Left renal pelvis (tissue), 4 donors: ENCODE results near the gene VWA2. TPM values are rescaled to one million over a fixed set of nuclear protein-coding genes. Genes with fewer than 3 reads are reported as not detected.

Experiments used
- DNase-seq, 4 donors: peaks; one replicate each; pipeline ENCODE4 v3.0.0-alpha.2; 2013; ENCODE audit warnings: low read depth in 4 of 4, low spot score in 3 of 4
- polyA plus RNA-seq, 4 donors: library from polyadenylated mRNA; unstranded; fragments of 120-200 nt; gene quantifications; one replicate each; pipeline ENCODE4 v1.2.1, GENCODE V29; 2013; ENCODE audit not compliant: insufficient read length in 4 of 4

VWA2 gene
- polyA plus RNA-seq, 4 donors, result 0.25 to 2.8 (median 2.0) TPM

DNA sequence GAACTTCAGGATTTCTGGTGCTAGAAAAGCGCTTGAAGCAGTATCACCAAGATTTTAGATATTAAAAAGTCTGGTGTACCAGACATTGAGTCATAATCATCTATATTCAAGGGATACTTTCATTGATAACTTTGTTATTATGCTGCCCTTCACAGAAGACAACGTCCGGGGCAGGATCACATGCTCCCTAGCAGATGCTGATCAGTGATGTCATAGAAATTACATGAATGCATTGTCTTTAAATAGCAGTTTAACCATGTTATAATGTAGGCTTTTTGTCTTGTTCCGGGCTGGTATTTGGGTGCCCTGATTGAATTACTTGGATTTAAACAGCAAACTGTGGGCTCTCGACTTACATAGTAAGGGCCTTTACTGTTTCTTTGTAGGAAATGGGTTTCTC is 54.0 kb downstream of the VWA2 start:
- DNase-seq, result no peak

DNA sequence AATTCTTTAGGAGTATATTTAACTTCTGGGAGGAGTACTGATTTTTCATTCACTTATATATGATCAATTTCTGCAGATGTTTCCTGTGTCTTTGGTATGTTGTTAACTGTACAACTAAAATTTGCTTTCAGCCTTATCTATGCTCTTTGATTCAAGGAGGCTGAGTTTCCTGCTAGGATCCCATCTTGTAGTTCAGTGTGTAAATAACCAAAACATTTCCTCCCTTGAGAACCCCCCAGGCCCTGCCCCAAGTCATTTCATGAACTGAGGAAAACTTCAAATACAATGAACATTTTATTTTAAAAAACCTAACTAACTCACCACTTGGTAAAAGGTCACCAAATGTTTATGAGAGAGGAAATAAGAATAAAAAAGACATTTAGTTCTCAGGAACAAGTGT is 55.5 kb downstream of the VWA2 start:
- DNase-seq, result no peak

DNA sequence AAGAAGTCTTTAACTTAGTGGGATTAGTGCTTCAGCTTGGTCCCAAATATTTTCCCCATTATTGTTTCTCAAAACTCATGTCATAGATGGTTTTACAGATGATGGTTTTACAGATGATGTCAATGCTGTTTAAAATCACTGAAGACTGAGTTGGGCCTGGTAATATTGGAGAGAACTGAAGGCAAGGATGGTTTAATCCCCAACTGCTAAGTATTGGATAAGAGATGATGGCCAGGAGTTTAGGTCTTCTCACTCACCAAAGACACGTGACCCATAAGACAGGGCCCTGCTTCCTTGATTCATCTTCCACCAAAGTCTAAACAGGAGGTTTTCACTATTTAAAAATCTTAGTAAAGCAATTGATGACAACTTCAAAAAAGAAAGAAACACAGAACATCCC is 56.3 kb downstream of the VWA2 start:
- DNase-seq, result no peak

DNA sequence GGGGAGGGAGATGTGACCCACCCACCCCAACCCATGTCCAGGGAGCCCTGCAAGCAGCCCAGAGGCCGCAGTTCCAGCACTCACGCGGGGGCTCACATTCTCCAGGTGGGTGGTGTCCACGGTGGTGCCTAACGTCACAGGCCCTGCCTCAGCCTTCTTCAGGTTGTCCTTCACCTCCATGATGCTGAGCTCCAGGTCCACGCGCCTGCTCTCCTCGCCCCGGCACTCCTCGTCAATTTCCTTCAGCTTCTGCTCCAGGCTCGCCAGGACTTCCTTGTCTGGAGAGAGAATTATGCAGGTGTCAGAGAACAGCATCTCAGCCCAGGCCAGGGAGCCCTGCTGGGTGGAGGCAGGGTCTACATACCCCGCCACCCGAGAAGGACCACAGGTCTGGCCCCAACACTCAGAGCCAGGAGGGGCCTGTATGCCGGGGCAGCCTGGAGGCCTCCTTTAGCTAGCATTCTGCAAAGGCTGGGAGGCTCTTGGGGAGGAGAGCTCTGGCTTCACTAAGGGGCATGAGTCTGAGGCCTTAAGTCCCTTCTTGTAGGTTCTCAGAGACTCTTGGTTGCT is 58.2 kb downstream of the VWA2 start:
- DNase-seq, result no peak

GRCh38 chr10:114300036-114300645 is 61.1 kb downstream of the VWA2 start:
- no peak for DNase-seq

- DNase-seq, result no peak
Measured at GRCh38 chr10:114301177-114301576, 62.1 kb downstream of the VWA2 start.

DNA sequence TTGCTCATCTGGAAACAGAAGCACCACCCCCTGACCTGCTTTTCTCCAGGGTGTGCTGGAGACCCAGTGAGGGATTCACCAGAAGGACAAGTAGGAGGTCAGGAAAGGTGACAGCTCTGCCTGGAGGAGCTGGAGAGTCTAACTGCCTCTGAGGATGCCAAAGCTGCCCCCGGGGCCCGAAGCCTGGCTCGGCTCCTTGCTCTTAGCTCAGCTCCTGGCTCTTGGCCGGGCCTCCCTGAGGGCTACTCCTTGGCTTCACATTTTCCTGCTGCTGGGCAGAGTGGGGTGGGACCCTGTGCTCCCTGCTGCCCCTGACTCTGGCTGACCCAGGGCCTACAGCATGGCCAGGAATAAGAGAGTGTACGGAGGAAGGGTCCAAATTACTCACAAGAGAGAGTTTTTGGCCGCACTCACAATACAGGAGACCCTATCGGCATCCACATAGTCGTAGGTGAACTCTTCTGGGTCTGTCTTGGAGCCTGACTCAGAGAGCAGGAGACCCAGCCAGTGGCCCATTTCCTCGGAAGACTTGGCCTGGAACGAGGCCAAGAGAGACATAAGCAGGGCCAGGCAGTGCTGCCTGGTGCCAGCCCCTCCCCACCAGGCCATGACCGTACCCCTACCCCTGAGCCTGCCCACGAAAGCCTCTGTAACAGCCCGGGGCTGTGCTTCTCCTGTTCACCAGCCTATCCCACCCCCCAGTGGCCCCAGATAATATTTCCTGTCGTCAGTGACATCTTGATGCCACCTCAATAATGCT is 63.1 kb downstream of the VWA2 start:
- no peak for DNase-seq

- DNase-seq, result no peak
Measured at GRCh38 chr10:114303556-114303955, 64.5 kb downstream of the VWA2 start.

DNA sequence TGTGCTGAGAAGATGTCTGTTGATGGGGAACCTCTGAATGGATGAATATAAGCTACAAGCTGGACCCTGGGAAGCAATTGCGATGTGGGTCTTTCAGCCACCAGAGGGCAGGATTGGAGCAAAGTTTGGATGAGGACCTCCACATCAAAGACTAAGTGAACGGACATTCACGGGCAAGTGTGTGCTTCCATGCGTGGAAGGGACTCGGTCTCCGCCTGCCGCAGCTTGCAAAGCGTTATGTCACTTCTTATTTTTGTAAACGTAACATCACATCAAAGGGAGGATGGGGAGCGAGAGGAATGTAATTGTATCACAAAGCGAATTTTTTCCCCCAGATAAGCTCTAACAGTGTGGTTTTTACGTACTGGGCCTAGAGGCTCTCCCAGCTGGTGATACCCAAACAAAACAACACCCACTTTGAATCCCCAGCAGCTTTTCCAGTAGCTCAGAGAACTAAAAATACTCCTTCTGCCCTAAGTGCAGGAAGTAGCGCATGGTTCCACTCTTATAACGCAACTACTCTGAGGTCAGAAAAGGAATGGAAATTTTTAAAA is 65.0 kb downstream of the VWA2 start:
- peak; percentile 78 to 83 (median 82) for DNase-seq

GRCh38 chr10:114304571-114305421 is 65.7 kb downstream of the VWA2 start:
- peak; percentile 29 to 50 (median 45) for DNase-seq

DNA sequence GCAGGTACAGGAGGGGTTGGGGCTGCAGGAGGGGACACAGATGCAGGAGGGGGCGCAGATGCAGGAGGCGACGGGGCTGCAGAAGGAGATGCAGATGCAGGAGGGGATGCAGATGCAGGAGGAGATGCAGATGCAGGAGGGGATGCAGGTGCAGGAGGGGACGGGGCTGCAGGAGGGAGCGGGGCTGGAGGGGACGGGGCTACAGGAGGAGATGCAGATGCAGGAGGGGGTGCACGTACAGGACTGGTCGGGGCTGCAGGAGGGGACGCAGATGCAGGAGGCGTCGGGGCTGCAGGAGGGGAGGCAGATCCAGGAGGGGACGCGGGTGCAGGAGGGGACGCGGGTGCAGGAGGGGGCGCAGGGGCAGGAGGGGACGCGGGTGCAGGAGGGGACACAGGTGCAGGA is 66.5 kb downstream of the VWA2 start:
- DNase-seq, result no peak

DNA sequence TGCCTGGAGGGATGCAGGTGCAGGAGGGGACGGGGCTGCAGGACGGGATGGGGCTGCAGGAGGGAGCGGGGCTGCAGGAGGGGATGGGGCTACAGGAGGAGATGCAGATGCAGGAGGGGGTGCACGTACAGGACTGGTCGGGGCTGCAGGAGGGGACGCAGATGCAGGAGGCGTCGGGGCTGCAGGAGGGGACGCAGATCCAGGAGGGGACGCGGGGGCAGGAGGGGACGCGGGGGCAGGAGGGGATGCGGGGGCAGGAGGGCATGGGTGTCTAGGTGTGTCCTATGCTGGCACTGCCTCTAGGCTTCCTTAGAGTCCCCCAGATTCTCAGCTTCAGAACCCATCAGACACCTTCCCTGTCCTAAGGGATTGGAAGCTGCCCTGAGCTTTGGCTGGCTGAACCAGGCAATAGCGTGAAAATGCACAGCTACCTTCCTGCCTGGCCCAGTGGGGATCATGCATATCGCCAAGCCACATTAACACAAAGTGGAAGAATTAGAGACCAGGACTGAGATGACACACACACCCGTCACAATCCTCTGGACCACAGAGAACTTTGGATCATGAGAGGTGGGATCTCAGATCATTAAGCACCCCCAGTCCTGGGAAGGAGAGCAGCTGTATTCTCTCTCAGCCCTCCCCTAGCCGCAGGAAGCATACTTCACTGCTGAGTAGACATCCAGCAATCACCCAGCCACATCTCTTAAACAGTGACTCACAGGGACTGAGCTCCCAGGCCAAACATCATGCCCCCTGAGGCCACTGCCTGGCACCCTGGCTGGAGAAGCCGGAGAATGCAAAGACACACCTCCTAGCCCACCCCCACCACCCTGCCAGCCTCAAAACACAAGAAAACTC is 67.3 kb downstream of the VWA2 start:
- DNase-seq, result no peak

DNA sequence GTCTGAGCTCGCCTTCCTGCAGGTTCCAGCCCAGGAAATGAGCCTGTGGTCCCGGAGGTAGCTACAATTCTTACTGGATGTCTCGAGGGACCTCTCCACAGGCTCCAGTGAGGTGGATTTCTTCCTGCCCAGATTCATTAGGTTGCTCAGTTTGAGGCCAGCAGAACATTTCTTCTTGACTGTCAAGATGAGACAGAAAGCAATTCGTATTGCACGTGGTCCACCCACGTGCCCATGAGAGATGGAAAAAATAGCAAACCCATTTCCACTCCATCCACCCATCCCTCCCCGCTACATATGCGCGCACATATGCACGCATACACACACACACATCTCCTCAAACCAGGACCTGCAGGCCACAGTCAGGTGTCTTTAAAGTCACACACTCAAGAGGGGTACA is 68.7 kb downstream of the VWA2 start:
- DNase-seq, result no peak

DNA sequence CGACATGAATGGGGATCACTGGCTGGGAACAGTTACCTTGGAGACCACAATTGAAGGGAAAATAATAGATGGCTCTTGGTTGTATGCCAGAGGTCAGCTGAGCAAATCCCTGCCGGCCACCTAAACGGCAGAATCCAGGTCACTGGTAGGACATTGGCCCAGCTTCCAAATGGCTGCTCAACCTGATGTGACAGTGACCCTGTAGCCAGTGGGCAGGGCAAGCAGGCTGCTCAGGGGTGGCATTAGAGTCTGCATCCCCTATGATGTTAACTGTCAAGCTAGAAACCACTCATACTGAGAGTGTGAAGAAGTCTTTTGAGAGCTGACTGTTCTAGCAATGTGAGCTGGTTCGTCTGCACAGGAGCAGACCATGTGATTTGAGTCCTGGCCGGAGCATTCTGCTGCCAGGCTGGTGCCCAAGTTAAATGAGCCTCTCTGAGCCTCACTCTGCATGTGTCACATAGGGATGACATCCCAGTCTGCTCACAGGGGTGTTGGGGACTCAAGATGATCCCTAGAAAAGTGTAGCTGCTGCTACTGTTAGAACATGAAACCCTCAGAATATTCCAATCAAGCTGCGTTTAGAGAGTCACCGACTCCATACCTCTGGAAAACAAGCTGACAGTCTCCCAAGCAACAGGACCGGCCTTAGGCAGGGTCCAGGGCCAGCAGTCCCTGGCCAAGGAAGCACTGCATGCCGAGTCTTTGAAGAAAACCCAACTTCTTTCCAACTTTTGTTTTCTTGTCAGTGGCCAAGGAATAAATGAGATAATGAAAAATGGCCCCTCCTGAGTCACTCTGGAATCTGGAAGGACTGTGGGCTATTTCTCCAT is 69.7 kb downstream of the VWA2 start:
- no peak for DNase-seq

DNA sequence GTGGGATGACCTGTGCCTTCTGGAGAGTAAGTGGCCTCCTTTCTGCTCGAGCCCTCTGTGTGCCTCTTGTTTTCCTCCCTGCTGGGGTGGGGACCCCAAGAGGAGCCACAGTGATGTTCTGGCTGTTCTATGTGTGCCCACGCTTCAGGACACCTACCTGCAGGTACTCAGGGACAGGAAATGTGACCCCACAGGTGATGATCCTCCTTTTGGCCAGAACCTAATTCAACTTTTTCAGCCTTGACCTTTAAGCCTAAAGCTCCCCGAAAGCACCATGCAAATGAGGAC is 70.3 kb downstream of the VWA2 start:
- DNase-seq, result no peak

- no peak for DNase-seq
Measured at GRCh38 chr10:114310346-114310745, 71.3 kb downstream of the VWA2 start.

DNA sequence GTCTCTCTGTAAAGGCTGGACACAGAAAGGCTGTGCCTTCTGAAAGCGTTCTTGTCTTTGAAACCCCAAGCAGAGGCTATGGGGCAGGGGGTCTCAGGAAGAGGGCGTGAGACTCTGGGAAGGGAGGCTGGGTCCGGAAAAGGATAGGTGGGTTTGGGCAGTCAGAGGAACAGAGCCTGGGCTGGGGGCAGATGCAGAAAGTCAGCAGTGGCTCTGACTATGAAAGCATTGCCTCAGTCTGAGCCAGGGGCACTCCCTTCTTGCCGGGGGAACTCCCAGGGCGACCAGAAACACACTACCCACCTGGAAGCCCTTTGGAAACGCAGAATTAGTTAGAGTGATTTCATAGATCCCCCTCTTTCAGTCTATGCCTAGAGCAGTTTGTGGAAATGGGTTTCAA is 72.0 kb downstream of the VWA2 start:
- DNase-seq, result no peak

DNA sequence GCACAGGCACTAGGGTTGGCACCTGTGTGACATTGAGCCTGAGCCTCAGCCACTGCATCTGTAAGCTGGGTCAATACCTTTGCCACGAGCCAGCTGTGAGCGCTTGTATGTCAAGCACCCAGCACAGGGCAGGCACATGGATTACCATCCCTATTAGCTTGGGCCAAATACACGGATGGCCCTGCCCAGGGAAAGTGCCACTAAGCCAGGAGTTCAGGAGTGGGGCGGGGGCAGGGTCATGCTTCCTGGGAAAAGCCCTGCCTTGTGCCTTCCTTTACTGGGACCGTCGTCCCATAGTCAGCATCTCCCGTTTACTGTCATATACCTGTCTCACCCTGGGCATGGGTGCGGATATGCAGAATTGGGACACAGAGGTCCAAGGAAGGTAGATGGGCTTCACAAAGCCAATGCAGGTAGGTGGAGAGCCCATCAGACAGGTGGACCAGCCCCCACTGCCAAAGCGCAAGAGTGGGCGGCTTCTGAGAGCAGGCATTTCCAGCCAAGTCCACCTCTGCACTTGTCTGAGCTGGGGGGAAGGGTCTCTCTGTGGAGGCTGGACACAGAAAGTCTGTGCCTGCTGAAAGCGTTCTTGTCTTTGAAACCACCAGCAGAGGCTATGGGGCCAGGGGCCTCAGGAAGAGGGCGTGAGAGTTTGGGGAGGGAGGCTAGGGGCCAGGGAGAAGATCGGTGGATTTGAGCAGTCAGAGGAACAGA is 72.6 kb downstream of the VWA2 start:
- DNase-seq, result no peak

DNA sequence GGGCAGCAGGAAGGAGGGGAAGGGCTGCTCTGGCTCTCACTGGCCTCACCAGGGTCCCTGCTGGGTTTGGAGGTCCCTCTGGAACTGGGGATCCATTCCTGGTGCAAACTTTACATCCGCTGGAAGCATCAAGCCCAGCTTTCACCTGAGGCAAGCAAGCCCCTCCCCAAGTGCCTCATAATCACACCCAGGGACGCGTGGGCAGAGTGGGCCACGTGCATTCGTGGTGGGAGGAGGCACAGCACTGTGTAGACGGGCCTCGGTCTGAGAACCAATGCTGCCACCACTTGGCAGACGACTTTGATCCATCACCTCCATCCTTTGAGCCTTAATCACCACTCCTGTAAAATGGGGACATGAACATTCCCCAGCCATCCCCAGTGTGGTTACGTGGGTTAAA is 74.1 kb downstream of the VWA2 start:
- DNase-seq, result no peak
